ENCODE measurements around the gene RAET1G. TPM values are rescaled to one million over a fixed set of nuclear protein-coding genes. Genes with fewer than 3 reads are reported as not detected.

Gene RAET1G
- total RNA-seq, 4 donors from 2014 or later = 0.29 to 0.32 TPM; not detected in 2

DNA sequence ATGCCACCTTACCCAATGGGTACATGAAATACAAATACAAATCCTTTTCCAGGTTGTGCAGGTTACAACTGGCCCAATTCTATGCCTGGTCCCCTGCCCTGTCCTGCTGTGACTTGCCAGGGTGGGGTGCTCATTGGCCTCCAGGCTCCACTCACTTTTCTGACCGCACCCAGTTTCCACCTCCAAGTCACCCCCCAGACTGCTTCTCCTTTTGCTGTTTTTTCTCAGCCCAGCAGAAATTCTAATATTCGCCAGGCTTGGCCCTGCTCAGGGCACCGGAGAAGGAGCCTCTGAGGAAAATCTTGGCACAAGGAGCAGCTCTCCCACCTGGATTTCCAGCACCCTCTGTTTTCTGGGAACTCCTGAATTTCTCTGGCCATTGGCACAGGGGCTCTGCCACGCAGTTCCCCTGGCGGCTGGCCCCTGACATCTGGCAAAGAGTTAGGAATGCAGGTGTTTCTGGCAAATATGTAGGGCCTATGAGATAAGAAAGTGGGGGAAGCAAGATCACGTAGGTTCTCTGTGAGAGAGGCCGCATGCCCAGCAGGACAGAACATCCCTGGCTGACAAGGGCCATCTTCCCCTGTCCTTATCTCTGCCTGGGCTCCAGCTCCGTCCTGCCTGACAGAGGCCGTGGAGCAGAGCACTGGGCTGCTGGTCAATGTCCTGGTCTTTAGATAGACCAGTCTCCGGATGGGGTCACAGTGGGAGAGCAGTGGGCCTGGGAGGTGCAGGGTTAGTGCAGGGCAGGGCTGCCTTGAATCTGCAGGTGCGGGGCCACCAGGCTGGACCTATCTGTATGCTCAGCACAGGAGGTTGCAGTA, 22.1 kb downstream of the RAET1G start:
- H3K4me3 ChIP-seq = no peak overlapping the region
- no peaks in the 10 kb centered on the region for H3K9me3 ChIP-seq
- WGBS = 86% methylated on average over 11 of the region's 11 CpGs
- intact Hi-C loops (cut with DNase I) = no loop called here
- no peak for DNase-seq (ENCODE audit: extremely low spot score)
- no peaks in the 10 kb centered on the region for H3K36me3 ChIP-seq
- TF ChIP-seq CTCF (IDR thresholded peaks at IDR 0.05) (no peak), POLR2AphosphoS5 (IDR thresholded peaks at IDR 0.05) (no peak), POLR2A (IDR thresholded peaks at IDR 0.05; ENCODE audit: low read depth) (no peak), EP300 (IDR thresholded peaks at IDR 0.05) (no peak)
- H3K27ac ChIP-seq (replicated peaks in 1 of 4) = no peak overlapping the region
- H3K4me1 ChIP-seq = peaks cover 19 to 25% (median 22%) of the 10 kb centered on the region in 4 donors
- no peaks in the 10 kb centered on the region for H3K27me3 ChIP-seq

GRCh38 chr6:149899926-149900619, 22.8 kb downstream of the RAET1G start:
- intact Hi-C loops (cut with DNase I) = no loop called here
- Histone ChIP-seq H3K9me3 (no peaks in the 10 kb centered on the region), H3K27me3 (no peaks in the 10 kb centered on the region), H3K36me3 (no peaks in the 10 kb centered on the region), H3K4me1 (peaks cover 26 to 33% (median 29%) of the 10 kb centered on the region in 4 donors), H3K4me3 (no peak overlapping the region), H3K27ac (replicated peaks in 1 of 4) (no peak overlapping the region)
- no peak for TF ChIP-seq POLR2AphosphoS5 (IDR thresholded peaks at IDR 0.05)
- no peak for TF ChIP-seq EP300 (IDR thresholded peaks at IDR 0.05)
- WGBS = 87% methylated on average over 7 of the region's 7 CpGs
- no peak for DNase-seq (ENCODE audit: extremely low spot score)

DNA sequence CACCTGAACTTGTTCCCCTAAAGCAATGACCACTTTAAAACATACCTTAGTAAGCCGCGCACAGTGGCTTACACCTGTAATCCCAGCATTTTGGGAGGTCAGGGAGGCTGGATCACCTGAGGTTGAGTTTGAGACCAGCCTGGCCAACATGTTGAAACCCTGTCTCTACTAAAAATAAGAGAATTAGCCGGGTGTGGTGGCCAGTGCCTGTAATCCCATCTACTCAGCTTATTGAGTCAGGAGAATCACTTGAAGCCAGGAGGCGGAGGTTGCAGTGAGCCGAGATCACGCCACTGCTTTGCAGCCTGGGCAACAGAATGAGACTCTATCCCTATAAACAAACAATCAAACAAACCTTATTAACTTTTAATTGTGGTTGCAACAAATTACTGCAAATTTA, 23.4 kb downstream of the RAET1G start:
- Histone ChIP-seq H3K9me3 (no peaks in the 10 kb centered on the region), H3K4me3 (no peak overlapping the region), H3K27ac (replicated peaks in 1 of 4) (no peak overlapping the region), H3K27me3 (no peaks in the 10 kb centered on the region), H3K4me1 (peaks cover 30 to 37% (median 34%) of the 10 kb centered on the region in 4 donors), H3K36me3 (no peaks in the 10 kb centered on the region)
- 73% methylated on average over 6 of the region's 6 CpGs for WGBS
- intact Hi-C loops (cut with DNase I) = no loop called here
- TF ChIP-seq CTCF (IDR thresholded peaks at IDR 0.05) = no peak
- TF ChIP-seq POLR2AphosphoS5 (IDR thresholded peaks at IDR 0.05) = no peak
- no peak for TF ChIP-seq EP300 (IDR thresholded peaks at IDR 0.05)
- no peak for TF ChIP-seq POLR2A (IDR thresholded peaks at IDR 0.05; ENCODE audit: low read depth)
- no peak for DNase-seq (ENCODE audit: extremely low spot score)

GRCh38 chr6:149898966-149899365, 24.0 kb downstream of the RAET1G start:
- no peak for DNase-seq (ENCODE audit: extremely low spot score)
- Histone ChIP-seq H3K4me1 (peaks cover 30 to 37% (median 34%) of the 10 kb centered on the region in 4 donors), H3K27me3 (no peaks in the 10 kb centered on the region), H3K27ac (replicated peaks in 1 of 4) (no peak overlapping the region), H3K9me3 (no peaks in the 10 kb centered on the region), H3K36me3 (no peaks in the 10 kb centered on the region), H3K4me3 (no peak overlapping the region)
- WGBS = 98% methylated on average over 9 of the region's 9 CpGs
- intact Hi-C loops (cut with DNase I) = no loop called here
- TF ChIP-seq EP300 (IDR thresholded peaks at IDR 0.05) (no peak), POLR2A (IDR thresholded peaks at IDR 0.05; ENCODE audit: low read depth) (no peak), POLR2AphosphoS5 (IDR thresholded peaks at IDR 0.05) (no peak), CTCF (IDR thresholded peaks at IDR 0.05) (no peak)
